NCI-H510A treated with DMSO at 0.1 percent for 48 hours (cell line): Measurements from ENCODE around the gene PPIB.

Experiments used
- DNase-seq: peaks from one replicate; lab custom pipeline; 2025; lab: John Stamatoyannopoulos, UW

PPIB gene

GRCh38 chr15:64162869-64163658 lies at the start of gene PPIB:
Gene PPIB, minus strand, starts transcription at chr15:64163022. Its CDS starts 36 bp downstream, at chr15:64162986.
- DNase-seq = peak; percentile 87

GRCh38 chr15:64211696-64212095 lies 48.9 kb upstream of the PPIB start:
- DNase-seq = no peak

- no peak for DNase-seq
Observed at GRCh38 chr15:64210371-64210770, 47.5 kb upstream of the PPIB start.

GRCh38 chr15:64209680-64210334 lies 47.0 kb upstream of the PPIB start:
- peak; percentile 40 for DNase-seq

GRCh38 chr15:64205202-64205601 lies 42.4 kb upstream of the PPIB start:
- no peak for DNase-seq

GRCh38 chr15:64197425-64197824 lies 34.6 kb upstream of the PPIB start:
- no peak for DNase-seq

- no peak for DNase-seq
Observed at GRCh38 chr15:64193971-64194370, 31.1 kb upstream of the PPIB start.

- DNase-seq = no peak
Observed at GRCh38 chr15:64191971-64192830, 29.4 kb upstream of the PPIB start.

- no peak for DNase-seq
Observed at GRCh38 chr15:64187396-64188191, 24.8 kb upstream of the PPIB start.

- no peak for DNase-seq
Observed at GRCh38 chr15:64185146-64185911, 22.5 kb upstream of the PPIB start.

GRCh38 chr15:64182859-64183370 lies 20.1 kb upstream of the PPIB start:
- DNase-seq = no peak

GRCh38 chr15:64180235-64180824 lies 17.5 kb upstream of the PPIB start:
- no peak for DNase-seq

- no peak for DNase-seq
Observed at GRCh38 chr15:64166102-64166890, 3.5 kb upstream of the PPIB start.

- DNase-seq = no peak
Observed at GRCh38 chr15:64164436-64164835, 1.6 kb upstream of the PPIB start.

GRCh38 chr15:64163659-64164362 lies 989 bp upstream of the PPIB start:
- DNase-seq = peak; percentile 28

- no peak for DNase-seq
Observed at GRCh38 chr15:64162478-64162868, 349 bp downstream of the PPIB start.

GRCh38 chr15:64161688-64162477 lies 939 bp downstream of the PPIB start:
- no peak for DNase-seq
